ENCODE data around the gene MLLT6. TPM values are rescaled to one million over a fixed set of nuclear protein-coding genes. Genes with fewer than 3 reads are reported as not detected.
"Not testable (repeated sequence)": the region's sequence is repeated elsewhere in the genome, so short reads cannot be mapped to it uniquely, and the experiment has no call there.

The MLLT6 gene
- total RNA-seq, 1 donor from 2014 or later, result 155 TPM

DNA sequence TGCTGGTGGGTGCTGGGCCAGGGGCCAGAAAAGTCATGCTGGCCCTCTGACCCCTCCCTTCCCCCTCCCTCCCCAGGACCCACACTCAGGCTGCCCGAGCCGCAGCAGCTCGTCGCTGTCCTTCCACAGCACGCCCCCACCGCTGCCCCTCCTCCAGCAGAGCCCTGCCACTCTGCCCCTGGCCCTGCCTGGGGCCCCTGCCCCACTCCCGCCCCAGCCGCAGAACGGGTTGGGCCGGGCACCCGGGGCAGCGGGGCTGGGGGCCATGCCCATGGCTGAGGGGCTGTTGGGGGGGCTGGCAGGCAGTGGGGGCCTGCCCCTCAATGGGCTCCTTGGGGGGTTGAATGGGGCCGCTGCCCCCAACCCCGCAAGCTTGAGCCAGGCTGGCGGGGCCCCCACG, 16.7 kb downstream of the MLLT6 start:
- H3K4me3 Mint-ChIP-seq (ENCODE audit: low read depth), result no peak overlapping the region
- no peaks in the 10 kb centered on the region for H3K27me3 Mint-ChIP-seq
- DNase-seq (ENCODE audit: low spot score, unreplicated experiment), result no peak
- H3K4me1 Mint-ChIP-seq (ENCODE audit: low read depth), result no peaks in the 10 kb centered on the region
- H3K9me3 Mint-ChIP-seq (ENCODE audit: low read depth), result no peaks in the 10 kb centered on the region
- H3K36me3 Mint-ChIP-seq (ENCODE audit: insufficient read depth), result peaks cover 16% of the 10 kb centered on the region
- H3K27ac Mint-ChIP-seq, result no peak overlapping the region
- TF ChIP-seq, protein P1, sequence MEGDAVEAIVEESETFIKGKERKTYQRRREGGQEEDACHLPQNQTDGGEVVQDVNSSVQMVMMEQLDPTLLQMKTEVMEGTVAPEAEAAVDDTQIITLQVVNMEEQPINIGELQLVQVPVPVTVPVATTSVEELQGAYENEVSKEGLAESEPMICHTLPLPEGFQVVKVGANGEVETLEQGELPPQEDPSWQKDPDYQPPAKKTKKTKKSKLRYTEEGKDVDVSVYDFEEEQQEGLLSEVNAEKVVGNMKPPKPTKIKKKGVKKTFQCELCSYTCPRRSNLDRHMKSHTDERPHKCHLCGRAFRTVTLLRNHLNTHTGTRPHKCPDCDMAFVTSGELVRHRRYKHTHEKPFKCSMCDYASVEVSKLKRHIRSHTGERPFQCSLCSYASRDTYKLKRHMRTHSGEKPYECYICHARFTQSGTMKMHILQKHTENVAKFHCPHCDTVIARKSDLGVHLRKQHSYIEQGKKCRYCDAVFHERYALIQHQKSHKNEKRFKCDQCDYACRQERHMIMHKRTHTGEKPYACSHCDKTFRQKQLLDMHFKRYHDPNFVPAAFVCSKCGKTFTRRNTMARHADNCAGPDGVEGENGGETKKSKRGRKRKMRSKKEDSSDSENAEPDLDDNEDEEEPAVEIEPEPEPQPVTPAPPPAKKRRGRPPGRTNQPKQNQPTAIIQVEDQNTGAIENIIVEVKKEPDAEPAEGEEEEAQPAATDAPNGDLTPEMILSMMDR (IDR thresholded peaks at IDR 0.05; ENCODE audit: unreplicated experiment), result no peak

DNA sequence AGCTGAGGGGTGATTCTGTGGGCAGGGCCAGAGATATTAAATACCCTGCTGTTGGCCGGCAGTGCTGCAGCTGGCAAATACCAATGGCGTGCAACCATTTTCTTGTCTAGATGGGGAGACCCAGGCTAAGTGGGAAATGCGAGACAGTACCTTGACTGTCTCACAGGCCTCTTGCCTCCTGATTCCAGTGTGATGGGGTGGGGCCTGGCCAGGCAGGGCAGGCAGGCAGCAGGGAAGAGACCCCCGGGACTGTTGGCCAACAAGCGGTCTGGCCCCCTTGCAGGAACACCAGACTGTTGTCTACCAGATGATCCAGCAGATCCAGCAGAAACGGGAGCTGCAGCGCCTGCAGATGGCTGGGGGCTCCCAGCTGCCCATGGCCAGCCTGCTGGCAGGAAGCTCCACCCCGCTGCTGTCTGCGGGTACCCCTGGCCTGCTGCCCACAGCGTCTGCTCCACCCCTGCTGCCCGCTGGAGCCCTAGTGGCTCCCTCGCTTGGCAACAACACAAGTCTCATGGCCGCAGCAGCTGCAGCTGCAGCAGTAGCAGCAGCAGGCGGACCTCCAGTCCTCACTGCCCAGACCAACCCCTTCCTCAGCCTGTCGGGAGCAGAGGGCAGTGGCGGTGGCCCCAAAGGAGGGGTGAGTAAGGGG, 19.4 kb downstream of the MLLT6 start:
- no peak for DNase-seq (ENCODE audit: low spot score, unreplicated experiment)
- Mint-ChIP-seq H3K27ac (no peak overlapping the region), H3K36me3 (ENCODE audit: insufficient read depth) (peaks cover 9% of the 10 kb centered on the region), H3K4me3 (ENCODE audit: low read depth) (no peak overlapping the region), H3K9me3 (ENCODE audit: low read depth) (no peaks in the 10 kb centered on the region), H3K4me1 (ENCODE audit: low read depth) (peaks cover 2% of the 10 kb centered on the region), H3K27me3 (no peaks in the 10 kb centered on the region)
- TF ChIP-seq, protein P1 (IDR thresholded peaks at IDR 0.05; ENCODE audit: unreplicated experiment), result no peak

DNA sequence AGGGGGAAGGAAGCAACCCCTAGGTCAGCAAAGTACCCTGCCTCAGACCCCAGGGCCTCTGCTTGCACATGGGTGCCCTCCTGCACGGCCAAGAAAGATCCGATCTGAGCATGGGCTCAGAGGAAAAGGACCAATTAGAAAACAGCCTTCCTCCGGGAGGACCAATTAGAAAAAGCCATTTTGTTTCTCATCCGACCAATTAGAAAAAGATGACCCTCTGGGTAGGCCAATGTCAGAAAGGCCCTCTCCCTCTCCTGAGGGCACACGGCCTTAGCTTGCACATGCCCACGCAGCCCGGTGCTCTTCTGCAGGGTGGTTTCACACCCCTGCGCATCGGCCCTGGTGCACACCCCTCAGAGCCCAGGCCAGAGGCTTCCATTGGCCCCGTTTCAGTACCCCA, 20.0 kb downstream of the MLLT6 start:
- H3K4me3 Mint-ChIP-seq (ENCODE audit: low read depth), result no peak overlapping the region
- no peaks in the 10 kb centered on the region for H3K27me3 Mint-ChIP-seq
- no peak overlapping the region for H3K27ac Mint-ChIP-seq
- H3K9me3 Mint-ChIP-seq (ENCODE audit: low read depth), result no peaks in the 10 kb centered on the region
- TF ChIP-seq, protein P1 (IDR thresholded peaks at IDR 0.05; ENCODE audit: unreplicated experiment), result no peak
- peaks cover 3% of the 10 kb centered on the region for H3K4me1 Mint-ChIP-seq (ENCODE audit: low read depth)
- peaks cover 9% of the 10 kb centered on the region for H3K36me3 Mint-ChIP-seq (ENCODE audit: insufficient read depth)
- DNase-seq (ENCODE audit: low spot score, unreplicated experiment), result no peak

DNA sequence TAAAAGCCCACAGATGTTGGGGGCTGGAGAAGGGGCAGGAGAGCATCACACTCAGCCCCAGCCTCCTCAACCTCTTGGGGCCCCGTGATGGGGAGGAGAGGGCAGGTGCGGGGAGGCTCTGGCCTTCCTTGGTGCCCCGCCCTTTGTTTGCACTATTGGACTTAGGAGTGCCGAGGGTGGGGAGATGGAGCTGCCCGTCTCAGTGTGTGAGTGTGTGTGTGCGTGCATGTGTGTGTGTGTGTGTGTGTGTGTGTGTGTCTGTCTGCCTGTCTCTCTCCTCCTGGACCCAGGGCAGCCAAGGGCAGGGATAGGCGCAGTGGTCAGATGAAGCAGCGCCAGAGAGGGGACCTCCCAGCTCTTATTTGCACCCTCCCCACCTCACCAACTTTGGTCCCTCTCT, 21.1 kb downstream of the MLLT6 start:
- not testable (repeated sequence) for H3K4me1 Mint-ChIP-seq (ENCODE audit: low read depth); H3K9me3 Mint-ChIP-seq (ENCODE audit: low read depth); H3K36me3 Mint-ChIP-seq (ENCODE audit: insufficient read depth); H3K27me3 Mint-ChIP-seq; DNase-seq (ENCODE audit: low spot score, unreplicated experiment); H3K27ac Mint-ChIP-seq; H3K4me3 Mint-ChIP-seq (ENCODE audit: low read depth)

DNA sequence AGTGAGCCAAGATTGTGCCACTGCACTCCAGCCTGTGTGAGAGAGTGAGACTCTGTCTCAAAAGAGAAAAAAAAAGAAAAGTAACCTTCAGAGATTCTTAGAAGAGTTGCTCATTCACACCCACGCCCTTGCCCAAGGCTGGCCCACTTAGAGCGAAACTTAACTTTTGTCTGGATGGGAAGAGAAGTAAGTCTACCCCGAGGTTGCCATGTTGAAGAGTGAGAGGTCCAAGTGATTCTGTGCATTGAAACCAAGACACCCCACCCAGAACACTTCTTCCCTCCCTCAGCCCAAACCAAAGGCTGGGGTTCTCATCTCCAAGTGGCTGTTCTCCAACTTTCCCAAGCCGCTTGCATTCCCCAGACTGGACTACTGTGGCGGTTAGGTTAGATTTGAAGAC, 22.7 kb downstream of the MLLT6 start:
- Mint-ChIP-seq H3K9me3 (ENCODE audit: low read depth) (no peaks in the 10 kb centered on the region), H3K36me3 (ENCODE audit: insufficient read depth) (peaks cover 4% of the 10 kb centered on the region), H3K4me3 (ENCODE audit: low read depth) (peak overlapping the region; percentile 24), H3K27ac (no peak overlapping the region), H3K4me1 (ENCODE audit: low read depth) (peaks cover 6% of the 10 kb centered on the region), H3K27me3 (no peaks in the 10 kb centered on the region)
- TF ChIP-seq, protein P1 (IDR thresholded peaks at IDR 0.05; ENCODE audit: unreplicated experiment), result no peak
- DNase-seq (ENCODE audit: low spot score, unreplicated experiment), result no peak

DNA sequence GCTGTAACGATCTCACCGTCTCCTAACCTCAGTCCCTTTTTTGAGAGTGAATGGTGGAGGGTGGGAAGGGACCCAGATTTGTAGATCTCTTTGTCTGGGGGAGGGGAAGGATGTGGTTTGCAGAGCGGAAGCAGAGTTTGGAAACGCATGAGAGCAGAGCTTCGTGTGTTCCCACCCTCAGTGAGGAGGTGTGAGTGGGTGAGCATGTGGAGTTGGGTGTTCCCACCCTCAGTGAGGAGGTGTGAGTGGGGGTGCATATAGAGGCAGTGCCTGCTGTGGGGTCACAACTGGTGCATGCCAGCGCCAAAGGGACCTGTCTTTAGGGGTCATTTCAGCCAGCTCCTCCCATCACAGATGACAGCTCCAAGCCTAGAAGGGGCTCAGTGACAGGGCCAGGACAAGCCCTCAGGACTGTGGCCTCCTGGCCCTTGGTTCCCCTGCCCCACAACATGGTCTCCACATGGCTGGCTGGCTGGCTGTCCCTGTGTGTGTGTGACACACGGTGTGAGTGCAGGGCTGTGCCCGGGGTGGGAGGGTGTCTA, 23.3 kb downstream of the MLLT6 start:
- H3K9me3 Mint-ChIP-seq (ENCODE audit: low read depth), result no peaks in the 10 kb centered on the region
- H3K4me1 Mint-ChIP-seq (ENCODE audit: low read depth), result peaks cover 6% of the 10 kb centered on the region
- no peak for DNase-seq (ENCODE audit: low spot score, unreplicated experiment)
- no peak overlapping the region for H3K27ac Mint-ChIP-seq
- peaks cover 6% of the 10 kb centered on the region for H3K36me3 Mint-ChIP-seq (ENCODE audit: insufficient read depth)
- H3K4me3 Mint-ChIP-seq (ENCODE audit: low read depth), result no peak overlapping the region
- TF ChIP-seq, protein P1 (IDR thresholded peaks at IDR 0.05; ENCODE audit: unreplicated experiment), result no peak
- no peaks in the 10 kb centered on the region for H3K27me3 Mint-ChIP-seq

All from progenitor cell of endocrine pancreas (in vitro differentiated cells).